Measurements from ENCODE around the gene HASPIN. TPM values are rescaled to one million over a fixed set of nuclear protein-coding genes. Genes with fewer than 3 reads are reported as not detected.

HASPIN gene
- total RNA-seq, 1 donor from 2014 or later = 14.8 TPM

DNA sequence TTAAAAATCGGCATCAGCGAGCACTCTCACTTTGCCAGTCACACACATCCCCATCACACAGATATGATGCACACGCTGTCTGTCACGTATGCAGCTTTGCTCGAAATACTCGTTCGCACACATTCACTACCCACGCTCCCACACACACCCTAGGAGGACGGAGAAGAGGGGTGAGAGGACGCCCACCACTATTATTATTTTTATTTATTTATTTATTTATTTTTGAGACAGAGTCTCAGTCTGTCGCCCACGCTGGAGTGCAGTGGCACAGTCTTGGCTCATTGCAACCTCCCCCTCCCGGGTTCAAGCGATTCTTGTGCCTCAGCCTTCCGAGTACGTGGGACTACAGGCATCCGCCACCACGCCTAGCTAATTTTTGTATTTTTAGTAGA lies 30.4 kb downstream of the HASPIN start:
- H3K4me1 Mint-ChIP-seq = peaks cover 3% of the 10 kb centered on the region
- no peaks in the 10 kb centered on the region for H3K4me1 ChIP-seq
- DNase-seq (ENCODE audit: low spot score) = no peak
- no peaks in the 10 kb centered on the region for H3K9me3 Mint-ChIP-seq
- peaks cover 20% of the 10 kb centered on the region for H3F3A ChIP-seq (ENCODE audit: low read depth)
- no peaks in the 10 kb centered on the region for H3K27me3 ChIP-seq
- H3K36me3 Mint-ChIP-seq = no peaks in the 10 kb centered on the region
- H3K4me3 ChIP-seq = no peak overlapping the region
- H3K27me3 Mint-ChIP-seq (ENCODE audit: insufficient read depth, low read depth) = peaks cover 3% of the 10 kb centered on the region
- TF ChIP-seq CTCF (IDR thresholded peaks at IDR 0.05) = no peak
- no peak for TF ChIP-seq EZH2 (IDR thresholded peaks at IDR 0.05)
- TF ChIP-seq EZH2phosphoT487 (IDR thresholded peaks at IDR 0.05) = no peak
- H2AFZ ChIP-seq (replicated peaks) = no peak overlapping the region
- H3K4me3 Mint-ChIP-seq = no peak overlapping the region
- no peak overlapping the region for H3K27ac ChIP-seq
- no peak overlapping the region for H3K27ac Mint-ChIP-seq
- H3K79me2 ChIP-seq (ENCODE audit: low read depth) = no peaks in the 10 kb centered on the region
- H4K20me1 ChIP-seq (ENCODE audit: low read depth) = no peaks in the 10 kb centered on the region
- no peaks in the 10 kb centered on the region for H3K9me3 ChIP-seq (ENCODE audit: low read depth)
- H3K9ac ChIP-seq = no peak overlapping the region
- no peaks in the 10 kb centered on the region for H3K36me3 ChIP-seq
- H3K4me2 ChIP-seq = peak overlapping the region; percentile 14

DNA sequence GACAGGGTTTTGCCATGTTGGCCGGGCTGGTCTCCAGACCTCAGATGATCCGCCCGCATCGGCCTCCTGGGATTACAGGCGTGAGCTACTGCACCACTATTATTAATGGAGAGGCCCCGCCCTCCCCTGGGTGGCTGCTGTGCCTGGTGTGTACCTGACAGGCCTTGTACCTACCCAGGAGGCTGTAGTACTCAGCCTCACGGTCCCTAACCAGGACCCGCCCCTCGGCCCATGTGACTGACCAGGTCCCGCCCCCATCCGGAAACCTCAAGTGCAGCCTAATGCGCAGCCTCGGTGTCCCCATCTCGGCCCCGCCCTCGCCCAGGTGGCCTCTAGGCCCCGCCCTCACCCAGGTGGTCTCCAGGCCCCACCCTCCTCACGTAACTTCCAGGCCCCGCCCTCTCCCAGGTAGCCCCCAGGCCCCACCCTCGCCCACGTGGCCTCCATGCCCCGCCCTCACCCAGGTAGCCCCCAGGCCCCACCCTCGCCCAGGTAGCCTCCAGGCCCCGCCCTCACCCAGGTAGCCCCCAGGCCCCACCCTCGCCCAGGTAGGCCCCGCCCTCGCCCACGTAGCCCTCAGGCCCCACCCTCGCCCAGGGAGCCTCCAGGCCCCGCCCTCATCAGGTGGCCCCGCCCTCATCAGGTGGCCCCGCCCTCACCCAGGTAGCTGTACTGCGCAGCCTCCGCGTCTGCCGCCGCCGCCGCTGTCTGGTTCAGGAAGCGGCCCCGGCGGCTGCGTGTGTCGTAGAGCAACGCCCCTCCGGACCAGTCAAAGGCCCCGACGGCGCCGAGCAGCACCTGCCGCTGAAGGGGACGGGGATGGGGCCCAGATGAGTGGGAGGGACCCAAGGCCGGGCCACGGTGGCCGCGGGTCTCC lies 31.0 kb downstream of the HASPIN start:
- H3K27me3 Mint-ChIP-seq (ENCODE audit: insufficient read depth, low read depth) = peaks cover 3% of the 10 kb centered on the region
- TF ChIP-seq EZH2 (IDR thresholded peaks at IDR 0.05) (no peak), EZH2phosphoT487 (IDR thresholded peaks at IDR 0.05) (no peak), CTCF (IDR thresholded peaks at IDR 0.05) (no peak)
- no peaks in the 10 kb centered on the region for H3K4me1 ChIP-seq
- peaks cover 20% of the 10 kb centered on the region for H3F3A ChIP-seq (ENCODE audit: low read depth)
- no peak overlapping the region for H3K9ac ChIP-seq
- peaks cover 3% of the 10 kb centered on the region for H3K4me1 Mint-ChIP-seq
- peak overlapping the region; percentile 70 for H2AFZ ChIP-seq (replicated peaks)
- H3K27me3 ChIP-seq = no peaks in the 10 kb centered on the region
- H3K36me3 ChIP-seq = no peaks in the 10 kb centered on the region
- H3K4me2 ChIP-seq = peak overlapping the region; percentile 74
- H3K4me3 ChIP-seq = peak overlapping the region; percentile 45
- no peaks in the 10 kb centered on the region for H3K36me3 Mint-ChIP-seq
- no peaks in the 10 kb centered on the region for H4K20me1 ChIP-seq (ENCODE audit: low read depth)
- peak; percentile 95 for DNase-seq (ENCODE audit: low spot score)
- no peaks in the 10 kb centered on the region for H3K79me2 ChIP-seq (ENCODE audit: low read depth)
- H3K27ac Mint-ChIP-seq = no peak overlapping the region
- H3K27ac ChIP-seq = no peak overlapping the region
- H3K4me3 Mint-ChIP-seq = peak overlapping the region; percentile 43
- peaks cover 2% of the 10 kb centered on the region for H3K9me3 Mint-ChIP-seq
- H3K9me3 ChIP-seq (ENCODE audit: low read depth) = no peaks in the 10 kb centered on the region

- H3F3A ChIP-seq (ENCODE audit: low read depth) = peaks cover 20% of the 10 kb centered on the region
- H3K27me3 ChIP-seq = no peaks in the 10 kb centered on the region
- no peak overlapping the region for H3K9ac ChIP-seq
- peak overlapping the region; percentile 70 for H2AFZ ChIP-seq (replicated peaks)
- no peaks in the 10 kb centered on the region for H4K20me1 ChIP-seq (ENCODE audit: low read depth)
- peaks cover 7% of the 10 kb centered on the region for H3K9me3 Mint-ChIP-seq
- H3K4me1 Mint-ChIP-seq = peaks cover 3% of the 10 kb centered on the region
- TF ChIP-seq EZH2 (IDR thresholded peaks at IDR 0.05) (no peak), EZH2phosphoT487 (IDR thresholded peaks at IDR 0.05) (no peak), CTCF (IDR thresholded peaks at IDR 0.05) (no peak)
- peaks cover 3% of the 10 kb centered on the region for H3K27me3 Mint-ChIP-seq (ENCODE audit: insufficient read depth, low read depth)
- H3K4me2 ChIP-seq = peak overlapping the region; percentile 74
- H3K4me3 ChIP-seq = peak overlapping the region; percentile 45
- no peak overlapping the region for H3K4me3 Mint-ChIP-seq
- no peaks in the 10 kb centered on the region for H3K9me3 ChIP-seq (ENCODE audit: low read depth)
- H3K4me1 ChIP-seq = no peaks in the 10 kb centered on the region
- no peaks in the 10 kb centered on the region for H3K36me3 ChIP-seq
- H3K27ac ChIP-seq = no peak overlapping the region
- no peak for DNase-seq (ENCODE audit: low spot score)
- no peaks in the 10 kb centered on the region for H3K79me2 ChIP-seq (ENCODE audit: low read depth)
- no peaks in the 10 kb centered on the region for H3K36me3 Mint-ChIP-seq
- H3K27ac Mint-ChIP-seq = no peak overlapping the region
These were observed 31.8 kb downstream of the HASPIN start for GRCh38 chr17:3755335-3756030.

Measured in neural progenitor cell (in vitro differentiated cells).